SK-MEL-5 (cell line): ENCODE data around the gene NPTXR. TPM values are rescaled to one million over a fixed set of nuclear protein-coding genes. Genes with fewer than 3 reads are reported as not detected.
"Not testable (repeated sequence)": the region's sequence is repeated elsewhere in the genome, so short reads cannot be mapped to it uniquely, and the experiment has no call there.

Experiments
- DNase-seq: peaks from one replicate; pipeline ENCODE4 v3.0.0-alpha.2; 2016; ENCODE audit warnings: low read depth, low spot score
- in situ Hi-C: cut with HindIII; loops from 2 replicates; pipeline ENCODE4 v1.10.0; 2016; ENCODE audit warnings: low sequenced_read_pairs, high pct_unique_total_duplicates, low pct_unique_long_range_greater_than_20kb
- total RNA-seq: library from RNA; depleted of rRNA; stranded (reverse); fragments of >200 nt; shearing (Covaris generic); gene quantifications from 2 replicates; pipeline ENCODE4 v1.2.3, GENCODE V29; 2014

NPTXR gene
- total RNA-seq, 1 experiment from 2014 or later, result 2.0 TPM

- DNase-seq, result no peak
- in situ Hi-C loops, result no loop called here
These were observed 17.4 kb downstream of the NPTXR start for GRCh38 chr22:38826386-38826785.

DNA sequence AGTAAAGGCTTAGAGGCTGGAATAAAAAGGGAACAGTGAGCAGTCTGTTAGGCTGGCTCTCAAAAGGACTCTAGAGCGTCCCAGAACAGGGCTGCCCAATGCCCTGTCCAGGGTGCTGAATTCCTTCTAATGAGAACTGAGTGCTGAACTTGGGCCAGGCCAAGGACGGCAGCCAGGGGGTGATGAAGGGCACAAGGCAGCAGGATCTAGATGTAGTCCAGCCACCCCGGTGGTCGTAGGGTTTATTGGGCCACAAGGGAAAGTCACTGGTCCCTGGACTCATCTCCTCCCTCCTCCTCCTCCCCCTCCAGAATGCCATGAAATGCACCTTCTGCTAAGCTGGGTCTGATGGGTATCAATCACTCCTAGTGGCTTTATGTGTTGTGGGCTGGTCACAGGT, 19.2 kb downstream of the NPTXR start:
- in situ Hi-C loops, result no loop called here
- DNase-seq, result peak; percentile 86

DNA sequence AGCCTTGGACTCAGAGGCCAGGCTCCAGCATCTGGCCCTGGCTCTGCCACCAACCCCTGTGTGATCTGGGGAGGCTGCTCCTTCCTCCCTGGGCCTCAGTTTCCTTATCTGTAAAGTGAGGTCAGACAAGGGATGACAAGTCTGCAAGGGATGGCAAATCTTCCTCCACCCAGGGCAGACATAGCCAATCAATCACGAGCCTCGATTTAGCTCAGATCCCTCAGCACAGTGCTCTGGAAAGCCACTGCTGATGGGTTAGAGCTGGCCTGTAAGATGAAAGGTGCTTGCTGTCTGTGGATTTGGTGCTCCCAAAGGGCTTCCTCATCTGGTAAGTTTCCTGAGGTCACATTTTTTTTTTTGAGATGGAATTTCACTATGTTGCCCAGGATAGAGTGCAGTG, 20.2 kb downstream of the NPTXR start:
- in situ Hi-C loops, result no loop called here
- no peak for DNase-seq

GRCh38 chr22:38823076-38823475, 20.8 kb downstream of the NPTXR start:
- DNase-seq, result no peak
- in situ Hi-C loops, result no loop called here

GRCh38 chr22:38820020-38820419, 23.8 kb downstream of the NPTXR start:
- in situ Hi-C loops, result no loop called here
- no peak for DNase-seq

DNA sequence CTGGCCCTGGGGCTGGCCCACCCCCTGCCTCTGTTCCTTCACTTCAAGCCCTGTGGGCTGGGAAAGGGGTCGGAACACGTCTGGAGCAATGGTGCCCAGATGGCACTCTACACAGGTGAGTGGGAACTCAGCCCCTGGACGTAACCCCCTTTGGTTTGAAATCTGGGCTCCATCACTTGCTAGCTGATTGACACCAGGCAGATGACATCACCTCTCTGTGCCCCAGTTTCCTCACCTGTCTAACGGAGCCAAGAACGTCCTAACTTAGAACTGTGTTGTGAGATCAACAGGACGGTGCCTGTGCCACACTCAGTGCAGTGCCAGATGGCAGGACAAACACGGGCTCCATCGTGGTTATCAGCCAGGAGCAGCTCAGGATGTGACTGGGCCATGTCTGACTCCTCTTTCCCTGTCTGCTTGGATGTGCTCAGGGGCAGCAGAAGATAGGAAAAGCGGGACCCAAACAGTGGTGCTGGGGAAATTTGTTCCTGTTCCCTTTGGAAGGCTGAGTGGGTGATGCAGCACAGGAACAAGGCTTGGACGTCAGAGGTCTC, 24.4 kb downstream of the NPTXR start:
- in situ Hi-C loops, result no loop called here
- DNase-seq, result no peak

DNA sequence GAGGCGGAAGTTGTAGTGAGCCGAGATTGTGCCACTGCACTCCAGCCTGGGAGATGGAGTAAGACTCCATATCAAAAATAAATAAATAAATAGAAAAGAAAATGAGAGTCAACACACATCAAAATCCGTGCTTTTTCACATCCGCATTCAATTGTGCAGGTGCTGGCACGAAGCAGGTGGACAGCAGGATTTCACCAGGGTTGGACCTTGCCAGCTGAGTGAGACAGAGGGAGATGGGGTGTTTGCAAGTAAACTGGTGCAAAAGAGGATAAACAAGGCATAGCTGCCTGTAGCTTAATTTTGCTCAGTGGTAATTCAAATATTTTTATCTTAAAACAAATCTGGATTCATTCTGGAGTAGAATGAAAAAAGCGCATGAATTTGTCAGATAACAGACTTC, 26.6 kb downstream of the NPTXR start:
- in situ Hi-C loops, result no loop called here
- DNase-seq, result no peak

DNA sequence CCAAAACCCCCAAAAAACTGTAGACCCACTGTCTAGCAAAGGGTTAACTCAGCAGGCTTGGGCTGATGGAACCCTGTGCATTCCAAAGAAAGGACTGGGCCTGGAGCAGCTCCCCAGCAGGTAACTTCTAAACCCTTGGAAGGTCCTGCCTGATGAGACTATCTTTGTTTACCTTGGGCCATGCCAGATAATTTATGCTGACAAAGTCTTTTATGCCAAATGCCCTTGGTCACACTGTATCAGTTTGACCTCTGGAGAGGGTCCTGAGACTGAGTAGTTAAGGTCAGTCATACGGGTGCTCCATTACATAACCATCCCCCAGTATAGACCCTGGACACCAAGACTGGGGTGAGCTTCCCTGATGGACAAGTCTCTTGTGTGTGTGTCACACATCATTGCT, 28.0 kb downstream of the NPTXR start:
- in situ Hi-C loops, result no loop called here
- no peak for DNase-seq

DNA sequence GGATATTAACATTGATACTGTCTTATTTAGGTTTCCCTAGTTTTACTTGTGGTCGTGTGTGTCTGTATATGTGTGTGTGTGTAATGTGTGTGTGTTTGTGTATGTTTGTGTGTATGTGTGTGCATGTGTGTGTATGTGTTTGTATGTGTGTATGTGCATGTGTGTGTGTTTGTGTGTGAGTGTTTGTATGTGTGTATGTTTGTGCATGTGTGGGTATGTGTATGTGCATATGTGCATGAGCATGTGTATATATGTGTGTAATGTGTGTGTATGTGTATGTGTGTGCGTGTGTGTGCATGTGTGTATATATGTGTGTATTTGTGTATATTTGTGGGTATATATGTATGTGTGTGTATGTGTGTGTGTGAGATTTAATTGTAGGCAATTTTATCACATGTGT, 32.6 kb downstream of the NPTXR start:
- in situ Hi-C loops, result no loop called here
- DNase-seq, result no peak

DNA sequence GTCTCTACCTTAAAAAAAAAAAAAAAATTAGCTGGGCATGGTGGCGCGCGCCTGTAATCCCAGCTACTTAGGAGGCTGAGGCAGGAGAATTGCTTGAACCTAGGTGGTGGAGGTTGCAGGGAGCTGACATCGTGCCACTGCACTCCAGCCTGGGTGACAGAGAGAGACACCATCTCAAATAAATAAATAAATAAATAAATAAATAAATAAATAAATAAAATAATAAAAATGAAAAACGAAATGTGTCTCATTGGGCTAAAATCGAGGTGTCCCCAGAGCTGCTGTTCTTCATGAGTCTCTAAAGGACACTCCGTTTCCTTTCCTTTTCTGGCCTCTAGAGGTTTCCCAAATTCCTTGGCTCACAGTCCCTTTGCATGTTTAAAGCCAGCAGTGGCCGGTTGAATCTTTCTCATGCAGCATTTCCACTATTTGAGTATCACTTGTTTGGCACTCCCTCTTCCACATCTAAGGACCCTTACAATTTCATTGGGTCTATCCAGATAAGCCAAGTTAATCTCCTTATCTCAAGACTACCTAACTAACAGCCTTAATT, 38.7 kb downstream of the NPTXR start:
- DNase-seq, in situ Hi-C loops: not testable (repeated sequence)

GRCh38 chr22:38802671-38803121, 41.1 kb downstream of the NPTXR start:
- DNase-seq, result peak; percentile 63
- in situ Hi-C loops, result no loop called here

DNA sequence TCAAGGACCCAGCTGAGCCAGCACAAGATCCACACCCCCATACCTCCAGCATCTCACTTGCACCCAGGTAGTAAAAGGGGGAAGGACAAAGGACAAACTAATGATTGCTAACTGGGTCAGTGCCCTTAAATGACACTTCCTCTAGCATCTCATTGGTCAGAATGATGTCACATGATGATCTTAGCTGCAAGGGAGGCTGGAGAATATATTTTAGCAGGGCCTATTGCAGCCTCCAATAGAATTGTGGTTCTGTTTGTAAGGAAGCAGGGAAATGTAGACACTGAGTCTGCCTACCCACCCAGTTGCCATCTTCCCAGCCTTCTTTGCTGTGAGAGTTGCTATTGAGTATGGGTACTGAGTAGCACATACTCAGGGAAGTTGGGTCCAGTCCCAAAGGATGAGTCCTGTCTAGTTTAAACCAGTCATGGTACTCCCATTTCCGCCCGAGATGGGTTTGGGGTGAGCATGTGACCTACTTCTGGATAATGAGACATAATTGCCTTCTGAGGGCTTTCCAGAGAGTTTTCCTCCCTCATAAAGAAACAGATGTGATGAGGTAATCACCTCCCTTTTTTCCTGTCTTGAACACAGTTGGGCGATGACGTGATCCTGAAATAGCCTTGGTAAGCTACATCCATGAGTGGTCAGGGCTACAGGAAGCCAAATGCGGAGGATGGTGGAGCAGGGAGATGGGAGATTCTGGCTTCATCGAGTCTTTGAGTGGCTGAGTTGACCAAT, 44.4 kb downstream of the NPTXR start:
- DNase-seq, result no peak
- in situ Hi-C loops, result no loop called here

DNA sequence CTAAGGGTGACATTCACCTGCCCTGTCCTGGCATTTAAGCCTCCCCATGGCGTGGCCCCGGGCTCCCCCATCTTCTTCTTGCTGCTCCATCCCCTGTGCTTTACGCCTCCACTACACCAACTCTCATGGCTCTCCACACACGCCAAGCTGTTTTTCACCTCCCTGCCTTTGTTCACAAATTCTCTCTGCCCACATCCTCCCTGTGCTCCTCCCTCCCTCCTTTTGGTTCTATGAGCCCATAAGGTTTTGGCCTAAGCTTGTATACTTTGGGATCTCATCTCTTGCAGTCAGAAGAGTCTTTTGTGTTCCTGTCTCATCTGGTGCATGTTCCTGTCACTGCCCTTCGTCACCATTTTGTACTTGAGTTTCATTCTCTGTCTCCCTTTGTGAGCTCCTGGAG, 45.3 kb downstream of the NPTXR start:
- DNase-seq, result no peak
- in situ Hi-C loops, result no loop called here

- no peak for DNase-seq
- in situ Hi-C loops, result no loop called here
These were observed 47.4 kb downstream of the NPTXR start for GRCh38 chr22:38796262-38796957.

- in situ Hi-C loops, result no loop called here
- no peak for DNase-seq
These were observed 48.3 kb downstream of the NPTXR start for GRCh38 chr22:38795569-38795968.

GRCh38 chr22:38793721-38794466, 49.9 kb downstream of the NPTXR start, which contains the start of gene DNAL4:
Gene DNAL4, minus strand, starts transcription at chr22:38794143. Its CDS starts 11,412 bp downstream, at chr22:38782731.
- peak; percentile 99 for DNase-seq
- in situ Hi-C loops, result no loop called here

- no peak for DNase-seq
- in situ Hi-C loops, result no loop called here
These were observed 50.5 kb downstream of the NPTXR start for GRCh38 chr22:38793317-38793716.

DNA sequence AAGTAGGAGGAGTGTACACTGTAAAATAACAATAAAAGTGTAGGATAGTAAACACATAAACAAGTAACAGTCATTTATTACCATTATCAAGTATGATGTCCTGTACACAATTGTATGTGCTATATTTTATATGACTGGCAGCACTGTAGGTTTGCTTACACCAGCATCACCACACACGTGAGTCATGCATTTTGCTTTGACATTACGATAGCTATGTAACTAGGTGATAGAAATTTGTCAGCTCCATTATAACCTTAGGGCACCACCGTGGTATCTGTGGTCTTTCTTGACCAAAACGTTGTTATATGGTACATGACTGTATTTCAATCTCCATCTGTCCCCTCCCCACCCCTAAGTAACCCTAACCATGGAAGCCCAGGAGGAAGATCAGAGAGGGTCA, 51.0 kb downstream of the NPTXR start:
- in situ Hi-C loops, result no loop called here
- DNase-seq, result no peak
